ENCODE measurements around the gene NFKBIZ.

NFKBIZ gene, protein sequence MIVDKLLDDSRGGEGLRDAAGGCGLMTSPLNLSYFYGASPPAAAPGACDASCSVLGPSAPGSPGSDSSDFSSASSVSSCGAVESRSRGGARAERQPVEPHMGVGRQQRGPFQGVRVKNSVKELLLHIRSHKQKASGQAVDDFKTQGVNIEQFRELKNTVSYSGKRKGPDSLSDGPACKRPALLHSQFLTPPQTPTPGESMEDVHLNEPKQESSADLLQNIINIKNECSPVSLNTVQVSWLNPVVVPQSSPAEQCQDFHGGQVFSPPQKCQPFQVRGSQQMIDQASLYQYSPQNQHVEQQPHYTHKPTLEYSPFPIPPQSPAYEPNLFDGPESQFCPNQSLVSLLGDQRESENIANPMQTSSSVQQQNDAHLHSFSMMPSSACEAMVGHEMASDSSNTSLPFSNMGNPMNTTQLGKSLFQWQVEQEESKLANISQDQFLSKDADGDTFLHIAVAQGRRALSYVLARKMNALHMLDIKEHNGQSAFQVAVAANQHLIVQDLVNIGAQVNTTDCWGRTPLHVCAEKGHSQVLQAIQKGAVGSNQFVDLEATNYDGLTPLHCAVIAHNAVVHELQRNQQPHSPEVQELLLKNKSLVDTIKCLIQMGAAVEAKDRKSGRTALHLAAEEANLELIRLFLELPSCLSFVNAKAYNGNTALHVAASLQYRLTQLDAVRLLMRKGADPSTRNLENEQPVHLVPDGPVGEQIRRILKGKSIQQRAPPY

GRCh38 chr3:101848754-101849713 is at the start of gene NFKBIZ:
TSS of gene NFKBIZ (plus strand) at chr3:101849514. CDS start at chr3:101849629, 115 bp downstream.
- DNase-seq (ENCODE audit: low read depth) = peak; percentile 93

GRCh38 chr3:101801174-101801573 is 48.1 kb upstream of the NFKBIZ start:
- DNase-seq (ENCODE audit: low read depth) = no peak

- DNase-seq (ENCODE audit: low read depth) = no peak
Measured at GRCh38 chr3:101802179-101802578, 47.1 kb upstream of the NFKBIZ start.

DNA sequence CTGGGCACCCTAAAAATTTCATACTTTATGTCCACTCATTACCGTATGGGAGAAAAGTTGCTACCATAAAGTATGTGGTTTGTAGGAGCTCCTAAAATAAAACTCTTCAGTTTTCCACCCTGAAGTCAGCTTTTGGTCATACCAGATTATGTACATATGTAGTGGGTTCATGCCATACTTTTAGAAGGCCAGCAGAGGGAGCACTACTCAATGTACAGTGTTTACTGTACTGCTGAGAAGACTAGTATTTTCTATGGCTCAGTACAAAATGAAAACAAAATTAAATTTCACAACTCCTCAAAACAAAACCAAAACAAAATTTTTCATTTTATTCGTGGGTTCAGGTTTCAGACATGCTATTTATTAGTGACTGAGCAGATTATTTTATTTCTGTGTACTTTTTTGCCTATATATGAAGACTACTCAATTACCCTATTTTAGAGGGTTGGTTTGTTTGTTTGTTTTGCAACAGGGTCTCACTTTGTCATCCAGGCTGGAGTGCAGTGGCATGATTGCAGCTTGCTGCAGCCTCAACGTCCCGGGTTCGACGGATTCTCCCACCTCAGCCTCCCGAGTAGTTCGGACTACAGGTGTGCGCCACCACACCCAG is 46.0 kb upstream of the NFKBIZ start:
- DNase-seq (ENCODE audit: low read depth) = no peak

- no peak for DNase-seq (ENCODE audit: low read depth)
Measured at GRCh38 chr3:101803939-101804338, 45.4 kb upstream of the NFKBIZ start.

DNA sequence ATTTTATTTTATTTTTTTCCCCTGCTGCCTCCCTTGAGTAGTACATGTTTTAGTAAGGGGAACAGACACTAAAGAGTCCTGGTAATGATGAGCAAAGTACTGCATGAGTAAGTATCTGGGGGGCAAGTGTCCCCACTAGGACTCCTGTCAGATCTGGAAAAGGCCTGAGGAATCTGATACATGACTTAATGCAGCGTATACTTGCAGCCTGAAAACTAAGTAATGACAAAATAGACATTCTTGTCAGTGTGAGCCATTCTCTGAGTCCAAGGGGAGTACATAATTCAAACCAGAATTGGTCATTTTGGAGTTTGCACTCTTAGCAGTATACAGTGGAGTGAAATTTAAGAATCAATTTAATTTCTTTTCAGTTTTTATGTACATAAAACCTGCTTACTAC is 42.8 kb upstream of the NFKBIZ start:
- DNase-seq (ENCODE audit: low read depth) = no peak

DNA sequence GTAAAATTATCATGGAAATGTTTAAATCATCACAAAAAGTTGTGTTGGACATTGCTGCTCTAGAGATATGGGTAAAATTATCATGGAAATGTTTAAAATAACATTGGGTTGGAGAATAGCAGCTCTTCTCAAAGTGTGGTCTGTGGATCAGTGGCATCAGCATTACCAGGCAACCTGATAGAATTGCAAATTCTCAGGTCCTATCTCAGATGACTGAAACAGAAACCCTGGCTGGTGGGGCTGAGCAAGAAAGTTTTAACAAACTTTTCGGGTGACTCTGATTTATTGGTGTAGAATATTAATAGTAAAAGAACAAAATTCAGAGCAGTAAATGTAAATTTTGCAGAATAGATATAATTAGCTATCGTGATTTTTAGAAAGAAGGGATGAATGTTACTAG is 41.4 kb upstream of the NFKBIZ start:
- DNase-seq (ENCODE audit: low read depth) = no peak

- DNase-seq (ENCODE audit: low read depth) = no peak
Measured at GRCh38 chr3:101809178-101810021, 39.9 kb upstream of the NFKBIZ start.

GRCh38 chr3:101810022-101810418 is 39.3 kb upstream of the NFKBIZ start:
- DNase-seq (ENCODE audit: low read depth) = no peak

DNA sequence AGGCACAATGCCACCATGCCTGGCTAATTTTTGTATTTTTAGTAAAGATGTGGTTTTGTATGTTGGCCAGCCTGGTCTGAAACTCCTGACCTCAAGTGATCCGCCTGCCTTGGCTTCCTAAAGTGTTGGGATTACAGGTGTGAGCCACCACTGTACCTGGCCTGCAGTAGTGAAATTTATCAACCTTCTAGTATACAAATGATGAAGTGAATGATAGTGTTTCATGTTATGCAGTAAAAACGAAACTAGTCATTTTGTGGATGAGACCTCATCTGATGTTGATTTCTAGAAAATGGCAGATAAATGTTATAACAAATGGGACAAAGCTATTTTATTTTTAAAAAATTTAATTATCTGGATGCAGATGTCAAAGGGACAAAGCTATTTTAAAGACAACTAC is 37.4 kb upstream of the NFKBIZ start:
- no peak for DNase-seq (ENCODE audit: low read depth)

DNA sequence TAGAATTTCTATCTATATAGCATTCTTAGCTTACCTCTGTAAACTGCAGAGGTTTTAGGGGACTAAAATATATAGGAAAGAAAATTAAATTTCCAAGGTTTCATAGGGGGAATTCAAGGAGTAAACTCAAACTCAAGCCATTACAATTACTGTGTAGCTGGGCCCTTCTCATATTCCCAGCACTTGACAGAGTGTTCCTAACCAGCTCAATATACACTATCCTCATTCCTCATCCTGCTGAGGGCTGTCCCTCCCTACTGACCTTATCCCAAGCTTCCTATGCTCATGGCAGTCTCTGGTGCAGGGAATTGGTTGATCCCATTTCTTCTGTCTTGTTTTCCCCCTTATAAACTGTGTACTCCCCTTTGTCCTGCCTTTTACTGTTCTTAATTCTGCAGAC is 36.4 kb upstream of the NFKBIZ start:
- DNase-seq (ENCODE audit: low read depth) = no peak

GRCh38 chr3:101813817-101814440 is 35.4 kb upstream of the NFKBIZ start:
- no peak for DNase-seq (ENCODE audit: low read depth)

GRCh38 chr3:101814835-101815234 is 34.5 kb upstream of the NFKBIZ start:
- no peak for DNase-seq (ENCODE audit: low read depth)

GRCh38 chr3:101816215-101817149 is 32.8 kb upstream of the NFKBIZ start:
- no peak for DNase-seq (ENCODE audit: low read depth)

DNA sequence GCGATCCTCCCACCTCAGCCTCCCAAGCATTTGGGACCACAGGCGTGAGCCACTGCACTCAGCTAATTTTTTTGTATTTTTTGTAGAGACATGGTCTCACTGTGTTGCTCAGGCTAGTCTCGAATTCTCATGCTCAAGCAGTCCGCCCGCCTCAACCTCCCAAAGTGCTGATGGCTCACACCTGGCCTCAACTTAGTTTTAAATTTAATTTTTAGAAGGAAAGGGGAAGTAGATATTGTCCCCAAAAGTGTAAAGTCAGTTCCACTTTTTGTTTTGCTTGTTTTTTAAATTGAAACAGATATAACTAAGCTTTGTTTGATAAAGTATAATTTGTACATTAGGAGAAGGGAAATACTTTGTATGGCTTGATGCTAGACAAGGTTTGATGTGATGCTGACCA is 31.3 kb upstream of the NFKBIZ start:
- DNase-seq (ENCODE audit: low read depth) = no peak

DNA sequence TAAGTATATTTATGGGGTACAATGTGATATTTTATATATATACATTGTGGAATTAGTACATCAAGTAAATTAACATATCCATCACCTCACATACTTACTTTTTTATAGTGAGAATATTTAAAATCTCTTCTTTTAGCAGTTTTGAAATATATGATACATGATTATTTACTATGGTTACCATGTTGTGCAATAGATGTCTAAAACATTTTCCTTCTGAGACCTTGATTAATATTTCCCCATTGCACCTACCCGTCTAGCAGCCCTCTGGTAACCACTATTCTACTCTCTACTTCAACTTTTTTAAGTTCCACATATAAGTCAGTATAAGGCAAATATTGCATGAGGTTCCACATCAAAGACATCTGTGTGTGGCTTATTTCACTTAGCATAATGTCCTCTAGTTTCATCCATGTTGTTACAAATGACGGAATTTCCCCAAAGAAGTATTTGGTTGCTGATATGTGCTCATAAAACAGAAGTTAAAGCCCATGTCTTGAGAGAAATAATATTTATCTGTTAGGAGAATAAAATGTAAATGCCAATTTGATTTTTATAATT is 29.6 kb upstream of the NFKBIZ start:
- DNase-seq (ENCODE audit: low read depth) = no peak

GRCh38 chr3:101821503-101821902 is 27.8 kb upstream of the NFKBIZ start:
- no peak for DNase-seq (ENCODE audit: low read depth)

DNA sequence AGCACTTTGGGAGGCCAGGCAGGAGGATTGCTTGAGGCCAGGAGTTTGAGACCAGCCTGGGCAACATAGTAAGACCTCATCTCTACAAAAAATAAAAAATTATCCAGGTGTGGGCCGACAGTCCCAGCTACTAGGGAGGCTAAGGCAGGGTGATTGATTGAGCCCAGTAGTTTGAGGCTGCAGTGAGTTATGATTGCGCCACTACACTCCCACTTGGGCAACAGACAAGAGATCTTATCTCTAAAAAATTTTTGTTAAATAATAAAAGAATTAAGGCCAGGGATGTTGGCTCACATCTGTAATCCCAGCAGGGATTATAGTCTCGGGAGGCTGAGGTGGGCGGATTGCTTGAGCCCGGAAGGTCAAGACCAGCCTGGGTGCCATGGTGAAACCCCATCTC is 25.8 kb upstream of the NFKBIZ start:
- DNase-seq (ENCODE audit: low read depth) = no peak

DNA sequence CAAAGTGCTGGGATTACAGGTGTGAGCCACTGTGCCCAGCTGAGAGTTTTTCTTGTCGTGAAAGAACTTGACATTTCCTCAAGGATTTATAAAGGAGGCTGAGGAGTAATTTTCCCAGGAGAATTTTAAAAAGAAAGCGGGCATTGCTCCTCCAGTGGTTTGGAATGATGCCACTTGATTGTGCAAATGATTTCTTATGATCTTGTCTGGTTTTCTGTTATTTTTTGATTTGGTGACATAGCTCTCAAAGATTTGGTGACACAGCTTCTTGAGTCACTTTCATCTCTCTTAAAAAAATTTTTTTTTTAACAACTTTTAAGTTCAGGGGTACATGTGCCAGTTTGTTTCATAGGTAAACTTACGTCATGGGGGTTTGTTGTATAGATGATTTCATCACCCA is 24.6 kb upstream of the NFKBIZ start:
- DNase-seq (ENCODE audit: low read depth) = no peak
